Gastrocnemius medialis (tissue), 4 donors: ENCODE measurements around the gene H3-3A.

Source experiments
- POLR2A ChIP-seq, 2 donors: fragments of 450-650 bp; IDR thresholded peaks; one replicate each; pipeline ENCODE4 v1.6.1; 2017; ENCODE audit warnings: antibody characterized with exemption in 2 of 2, mild to moderate bottlenecking in 2 of 2, moderate library complexity in 2 of 2
- TF ChIP-seq, protein P1 (sequence below), 5 experiments: fragments of 450-650 bp in 3 of 5; fragments of 200-600 bp in 2 of 5; sonication (generic) in 2 of 5; IDR thresholded peaks in 4 of 5; conservative IDR thresholded peaks in 1 of 5; 1 replicate in 4 of 5; 2 replicates in 1 of 5; pipeline ENCODE4 v1.5.1; 2016 to 2019; ENCODE audit warnings: antibody characterized with exemption in 5 of 5, mild to moderate bottlenecking in 3 of 5, moderate library complexity in 3 of 5

DNA sequence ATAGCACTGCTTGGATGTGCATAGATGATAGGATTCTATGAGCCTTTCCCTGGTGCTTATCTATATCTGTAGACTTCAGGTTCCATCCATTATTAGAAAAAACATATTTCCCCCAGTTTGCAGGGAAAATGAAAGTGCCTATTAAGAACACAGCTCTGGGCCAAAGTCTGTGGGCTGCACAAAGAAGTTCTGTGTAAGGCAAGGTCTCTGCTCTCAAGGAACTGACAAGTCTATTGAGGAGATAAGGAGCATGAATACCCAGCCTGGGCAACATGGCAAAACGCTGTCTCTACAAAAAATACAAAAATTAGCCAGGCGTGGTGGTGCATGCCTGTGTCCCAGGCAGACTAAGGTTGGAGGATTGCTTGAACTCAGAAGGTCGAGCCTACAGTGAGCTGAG, 41.1 kb upstream of the H3-3A start:
- TF ChIP-seq, protein P1, sequence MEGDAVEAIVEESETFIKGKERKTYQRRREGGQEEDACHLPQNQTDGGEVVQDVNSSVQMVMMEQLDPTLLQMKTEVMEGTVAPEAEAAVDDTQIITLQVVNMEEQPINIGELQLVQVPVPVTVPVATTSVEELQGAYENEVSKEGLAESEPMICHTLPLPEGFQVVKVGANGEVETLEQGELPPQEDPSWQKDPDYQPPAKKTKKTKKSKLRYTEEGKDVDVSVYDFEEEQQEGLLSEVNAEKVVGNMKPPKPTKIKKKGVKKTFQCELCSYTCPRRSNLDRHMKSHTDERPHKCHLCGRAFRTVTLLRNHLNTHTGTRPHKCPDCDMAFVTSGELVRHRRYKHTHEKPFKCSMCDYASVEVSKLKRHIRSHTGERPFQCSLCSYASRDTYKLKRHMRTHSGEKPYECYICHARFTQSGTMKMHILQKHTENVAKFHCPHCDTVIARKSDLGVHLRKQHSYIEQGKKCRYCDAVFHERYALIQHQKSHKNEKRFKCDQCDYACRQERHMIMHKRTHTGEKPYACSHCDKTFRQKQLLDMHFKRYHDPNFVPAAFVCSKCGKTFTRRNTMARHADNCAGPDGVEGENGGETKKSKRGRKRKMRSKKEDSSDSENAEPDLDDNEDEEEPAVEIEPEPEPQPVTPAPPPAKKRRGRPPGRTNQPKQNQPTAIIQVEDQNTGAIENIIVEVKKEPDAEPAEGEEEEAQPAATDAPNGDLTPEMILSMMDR (IDR thresholded peaks at IDR 0.05 in 4 of 5, conservative IDR thresholded peaks at IDR 0.05 in 1 of 5): no peak
- no peak for TF ChIP-seq POLR2A (IDR thresholded peaks at IDR 0.05)
